Activated T-cell treated with anti-CD3 and anti-CD28 coated beads, Interleukin-2, amount 50 U/mL, for 4 hours (primary cell): ENCODE data around the gene KRTAP5-9. TPM values are rescaled to one million over a fixed set of nuclear protein-coding genes. Genes with fewer than 3 reads are reported as not detected.
A peak's percentile ranks its signal among the peaks of the same experiment; 100 is the strongest.
"Not testable (repeated sequence)": the region's sequence is repeated elsewhere in the genome, so short reads cannot be mapped to it uniquely, and the experiment has no call there.

ENCODE experiments used
- ATAC-seq, 2 donors: fragments of 200-7000 bp; cut with Tn5 transposase; one replicate each; pipeline ENCODE4 v1.10.0; 2021
- DNase-seq: peaks from one replicate; pipeline ENCODE4 v3.0.0-alpha.2; 2020
- H3K27me3 Mint-ChIP-seq: one replicate; pipeline ENCODE4 v1.8.0; 2021; ENCODE audit warnings: low read depth, mixed read lengths
- H3K36me3 Mint-ChIP-seq: one replicate; pipeline ENCODE4 v1.8.0; 2022; ENCODE audit warnings: mixed read lengths; ENCODE audit not compliant: insufficient read depth
- H3K4me1 Mint-ChIP-seq: one replicate; pipeline ENCODE4 v1.8.0; 2021; ENCODE audit warnings: low read depth, mixed read lengths
- H3K4me3 Mint-ChIP-seq: one replicate; pipeline ENCODE4 v1.8.0; 2021; ENCODE audit warnings: mild to moderate bottlenecking, moderate library complexity, mixed read lengths
- H3K9me3 Mint-ChIP-seq: one replicate; pipeline ENCODE4 v1.8.0; 2021; ENCODE audit warnings: mixed read lengths
- total RNA-seq, 3 donors: library from RNA; stranded (reverse); gene quantifications; one replicate each; pipeline ENCODE4 v1.2.1, GENCODE V29; 2021

Gene KRTAP5-9
- total RNA-seq, 3 donors from 2014 or later: not detected

- peaks cover 13% of the 10 kb centered on the region for H3K9me3 Mint-ChIP-seq
- H3K4me3 Mint-ChIP-seq, DNase-seq, H3K4me1 Mint-ChIP-seq, H3K36me3 Mint-ChIP-seq: not testable (repeated sequence)
- peaks cover 16% of the 10 kb centered on the region for H3K27me3 Mint-ChIP-seq
- peak in 1 of 2 donors; percentile 21 for ATAC-seq
Measured at GRCh38 chr11:71540521-71541304, 7.5 kb upstream of the KRTAP5-9 start.

DNA sequence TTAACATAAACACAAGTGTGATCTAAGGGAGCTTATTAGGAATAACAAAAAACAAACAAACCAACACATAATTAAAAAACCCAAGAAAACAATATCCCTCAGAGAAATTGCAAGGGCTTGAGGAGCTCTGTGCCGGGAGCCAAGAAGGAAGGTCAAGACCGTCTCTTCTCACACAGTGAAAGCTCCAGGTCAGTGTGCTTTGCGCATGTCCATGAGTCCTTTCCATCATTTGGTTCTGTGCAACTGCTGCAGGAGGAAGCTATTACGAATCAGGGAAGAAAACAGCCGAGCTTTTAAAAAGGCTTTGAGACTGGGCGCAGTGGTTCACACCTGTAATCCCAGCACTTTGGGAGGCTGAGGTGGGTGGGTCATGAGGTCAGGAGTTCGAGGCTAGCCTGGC is 5.8 kb upstream of the KRTAP5-9 start:
- DNase-seq (no peak), ATAC-seq (no peak)
- H3K4me3 Mint-ChIP-seq: no peak overlapping the region
- peaks cover 1% of the 10 kb centered on the region for H3K4me1 Mint-ChIP-seq
- H3K27me3 Mint-ChIP-seq: peaks cover 14% of the 10 kb centered on the region
- H3K9me3 Mint-ChIP-seq: peaks cover 13% of the 10 kb centered on the region
- H3K36me3 Mint-ChIP-seq: peaks cover 2% of the 10 kb centered on the region

DNA sequence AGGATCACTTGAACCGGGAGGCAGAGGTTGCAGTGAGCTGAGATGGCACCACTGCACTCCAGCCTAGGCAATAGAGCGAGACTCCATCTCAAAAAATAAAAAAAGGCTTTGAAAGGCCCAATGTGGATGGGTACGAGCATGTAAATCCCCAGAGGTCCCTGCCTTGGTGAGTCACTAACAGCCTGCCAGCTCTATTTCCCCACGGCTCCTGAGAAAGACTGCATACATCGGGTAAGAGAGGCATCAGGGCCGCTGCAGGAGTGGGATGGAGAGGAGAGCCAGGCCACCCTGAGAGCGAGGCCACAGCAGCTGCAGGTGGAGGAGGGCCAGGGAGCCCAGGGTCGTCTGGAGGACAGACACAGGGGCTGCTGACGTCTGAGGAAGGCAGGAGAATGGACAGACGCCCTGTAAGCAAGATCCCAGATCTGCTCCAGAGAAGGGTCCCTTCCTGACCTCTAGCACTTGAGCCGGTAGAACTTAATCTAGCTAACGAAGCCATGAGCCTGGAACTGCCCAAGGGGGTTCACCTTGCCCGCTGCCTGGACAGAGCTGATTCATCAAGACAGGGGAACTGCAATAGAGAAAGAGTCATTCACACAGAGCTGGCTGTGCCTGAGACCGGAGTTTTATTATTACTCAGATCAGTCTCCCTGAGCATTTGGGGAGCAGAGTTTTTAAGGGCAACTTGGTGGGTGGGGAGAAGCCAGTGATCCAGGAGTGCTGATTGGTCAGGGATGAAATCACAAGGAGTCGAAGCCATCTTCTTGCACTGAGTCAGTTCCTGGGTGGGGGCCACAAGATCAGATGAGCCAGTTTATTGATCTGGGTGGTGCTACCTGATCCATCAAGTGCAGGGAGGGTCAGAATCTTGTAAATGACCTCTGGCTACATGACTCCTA is 5.1 kb upstream of the KRTAP5-9 start:
- ATAC-seq: peak; percentile 25 to 53

GRCh38 chr11:71543866-71544265 is 4.4 kb upstream of the KRTAP5-9 start:
- H3K9me3 Mint-ChIP-seq: peaks cover 13% of the 10 kb centered on the region
- no peak for ATAC-seq
- H3K36me3 Mint-ChIP-seq: peaks cover 2% of the 10 kb centered on the region
- no peak for DNase-seq
- no peak overlapping the region for H3K4me3 Mint-ChIP-seq
- peaks cover 17% of the 10 kb centered on the region for H3K27me3 Mint-ChIP-seq
- H3K4me1 Mint-ChIP-seq: peaks cover 1% of the 10 kb centered on the region

More for the DNA sequence above, 5.1 kb upstream of the KRTAP5-9 start:
- H3K4me3 Mint-ChIP-seq: no peak overlapping the region
- peaks cover 13% of the 10 kb centered on the region for H3K9me3 Mint-ChIP-seq
- H3K27me3 Mint-ChIP-seq: peaks cover 17% of the 10 kb centered on the region
- no peak for DNase-seq
- H3K36me3 Mint-ChIP-seq: peaks cover 2% of the 10 kb centered on the region
- H3K4me1 Mint-ChIP-seq: peaks cover 1% of the 10 kb centered on the region

GRCh38 chr11:71544525-71545214 is 3.5 kb upstream of the KRTAP5-9 start:
- ATAC-seq: no peak
- Mint-ChIP-seq H3K36me3 (peaks cover 2% of the 10 kb centered on the region), H3K27me3 (peaks cover 12% of the 10 kb centered on the region), H3K4me1 (peaks cover 1% of the 10 kb centered on the region), H3K9me3 (peaks cover 13% of the 10 kb centered on the region), H3K4me3 (no peak overlapping the region)
- DNase-seq: no peak

GRCh38 chr11:71545405-71545966 is 2.7 kb upstream of the KRTAP5-9 start:
- H3K9me3 Mint-ChIP-seq: peaks cover 12% of the 10 kb centered on the region
- no peak for ATAC-seq
- DNase-seq: no peak
- peaks cover 13% of the 10 kb centered on the region for H3K27me3 Mint-ChIP-seq
- H3K4me1 Mint-ChIP-seq: peaks cover 1% of the 10 kb centered on the region
- no peak overlapping the region for H3K4me3 Mint-ChIP-seq
- peaks cover 2% of the 10 kb centered on the region for H3K36me3 Mint-ChIP-seq

DNA sequence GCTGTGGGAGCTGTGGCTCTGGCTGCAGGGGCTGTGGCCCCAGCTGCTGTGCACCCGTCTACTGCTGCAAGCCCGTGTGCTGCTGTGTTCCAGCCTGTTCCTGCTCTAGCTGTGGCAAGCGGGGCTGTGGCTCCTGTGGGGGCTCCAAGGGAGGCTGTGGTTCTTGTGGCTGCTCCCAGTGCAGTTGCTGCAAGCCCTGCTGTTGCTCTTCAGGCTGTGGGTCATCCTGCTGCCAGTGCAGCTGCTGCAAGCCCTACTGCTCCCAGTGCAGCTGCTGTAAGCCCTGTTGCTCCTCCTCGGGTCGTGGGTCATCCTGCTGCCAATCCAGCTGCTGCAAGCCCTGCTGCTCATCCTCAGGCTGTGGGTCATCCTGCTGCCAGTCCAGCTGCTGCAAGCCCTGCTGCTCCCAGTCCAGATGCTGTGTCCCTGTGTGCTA is 514 bp downstream of the KRTAP5-9 start:
- Mint-ChIP-seq H3K27me3 (peaks cover 10% of the 10 kb centered on the region), H3K4me1 (no peaks in the 10 kb centered on the region), H3K36me3 (no peaks in the 10 kb centered on the region), H3K4me3 (no peak overlapping the region), H3K9me3 (no peaks in the 10 kb centered on the region)
- DNase-seq (no peak), ATAC-seq (no peak)

DNA sequence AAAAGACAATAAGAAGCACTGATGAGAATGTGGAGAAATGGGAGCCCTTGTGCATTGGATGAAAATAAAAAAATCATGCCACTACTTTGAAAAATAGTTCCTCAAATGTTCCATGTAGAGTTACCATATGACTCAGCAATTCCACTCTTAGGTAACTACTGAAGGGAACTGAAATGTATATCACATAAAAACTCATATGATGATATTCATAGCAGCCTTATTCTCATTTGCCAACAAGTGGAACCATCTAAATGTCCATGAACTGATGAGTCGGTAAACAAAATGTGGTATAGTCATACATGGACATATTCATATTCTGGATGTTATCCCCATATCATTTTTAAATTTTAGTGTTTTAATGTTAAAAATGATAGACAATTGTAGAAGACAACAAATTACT is 3.5 kb downstream of the KRTAP5-9 start:
- Mint-ChIP-seq H3K27me3 (peaks cover 7% of the 10 kb centered on the region), H3K36me3 (no peaks in the 10 kb centered on the region), H3K4me1 (no peaks in the 10 kb centered on the region), H3K9me3 (no peaks in the 10 kb centered on the region), H3K4me3 (no peak overlapping the region)
- ATAC-seq (no peak), DNase-seq (no peak)

DNA sequence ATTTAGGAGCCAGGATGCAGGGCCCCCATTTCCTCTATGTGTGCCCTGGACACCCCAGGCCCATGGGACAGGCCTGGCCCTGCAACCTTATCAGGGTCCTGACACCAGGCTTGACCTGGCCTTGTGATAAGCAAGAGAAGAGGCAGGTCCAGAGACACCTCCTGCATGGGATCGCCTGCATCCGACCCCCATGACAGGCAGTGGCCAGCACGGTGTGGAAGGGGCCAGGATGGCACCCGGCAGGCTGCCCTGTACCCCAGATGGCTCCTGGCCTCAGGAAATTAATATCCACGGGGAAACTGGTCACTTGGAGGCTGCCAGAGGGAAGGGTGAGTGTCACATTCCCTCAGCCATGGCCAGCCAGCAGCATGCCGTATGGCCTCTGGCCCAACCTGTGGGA is 6.8 kb downstream of the KRTAP5-9 start:
- DNase-seq (no peak), ATAC-seq (no peak)
- no peak overlapping the region for H3K4me3 Mint-ChIP-seq
- H3K4me1 Mint-ChIP-seq: no peaks in the 10 kb centered on the region
- H3K27me3 Mint-ChIP-seq: peaks cover 10% of the 10 kb centered on the region
- no peaks in the 10 kb centered on the region for H3K9me3 Mint-ChIP-seq
- H3K36me3 Mint-ChIP-seq: no peaks in the 10 kb centered on the region

GRCh38 chr11:71555508-71555907 is 7.3 kb downstream of the KRTAP5-9 start:
- no peaks in the 10 kb centered on the region for H3K36me3 Mint-ChIP-seq
- no peak for DNase-seq
- ATAC-seq: no peak
- H3K9me3 Mint-ChIP-seq: no peaks in the 10 kb centered on the region
- H3K4me3 Mint-ChIP-seq: no peak overlapping the region
- no peaks in the 10 kb centered on the region for H3K4me1 Mint-ChIP-seq
- H3K27me3 Mint-ChIP-seq: peaks cover 8% of the 10 kb centered on the region

DNA sequence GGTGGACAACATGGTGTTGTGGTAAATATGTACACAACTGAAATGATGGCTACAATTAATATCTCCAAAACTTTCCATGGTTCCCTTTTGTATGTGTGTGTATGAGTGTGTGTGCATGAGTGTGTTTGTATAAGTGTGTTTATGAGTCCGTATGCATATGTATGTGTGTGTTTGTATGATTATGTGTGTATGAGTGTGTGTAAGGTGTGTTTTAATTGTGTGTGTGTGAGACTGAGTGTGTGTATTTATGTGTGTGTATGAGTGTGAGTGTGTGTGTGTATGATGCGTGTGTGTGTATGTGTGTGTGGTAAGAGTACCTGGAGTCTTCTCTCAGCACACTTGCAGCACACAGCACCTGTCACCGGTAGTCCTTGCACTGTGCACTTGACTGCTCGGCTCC is 7.8 kb downstream of the KRTAP5-9 start:
- ATAC-seq: no peak
- Mint-ChIP-seq H3K9me3 (no peaks in the 10 kb centered on the region), H3K36me3 (no peaks in the 10 kb centered on the region), H3K4me1 (no peaks in the 10 kb centered on the region), H3K4me3 (no peak overlapping the region), H3K27me3 (peaks cover 11% of the 10 kb centered on the region)
- DNase-seq: no peak

DNA sequence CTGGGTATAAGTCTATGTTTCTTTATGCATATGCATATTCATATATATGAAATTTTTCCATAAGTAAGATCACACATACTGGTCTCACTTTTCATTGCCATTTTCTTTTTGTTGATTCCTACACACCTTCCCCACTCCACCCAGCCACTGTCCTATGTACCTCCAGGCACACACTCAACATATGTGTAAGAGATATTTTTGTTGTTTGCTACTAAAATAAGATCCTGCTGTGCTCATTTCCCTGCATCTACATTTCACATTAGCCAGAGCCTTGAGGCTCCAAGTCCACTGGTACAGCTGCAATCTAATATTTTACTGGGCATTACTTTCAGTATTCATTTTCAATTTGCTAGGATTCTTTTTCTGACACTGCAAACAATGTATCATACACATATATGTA is 9.0 kb downstream of the KRTAP5-9 start:
- peaks cover 19% of the 10 kb centered on the region for H3K27me3 Mint-ChIP-seq
- no peak overlapping the region for H3K4me3 Mint-ChIP-seq
- H3K36me3 Mint-ChIP-seq: no peaks in the 10 kb centered on the region
- DNase-seq (no peak), ATAC-seq (no peak)
- H3K9me3 Mint-ChIP-seq: no peaks in the 10 kb centered on the region
- H3K4me1 Mint-ChIP-seq: no peaks in the 10 kb centered on the region

DNA sequence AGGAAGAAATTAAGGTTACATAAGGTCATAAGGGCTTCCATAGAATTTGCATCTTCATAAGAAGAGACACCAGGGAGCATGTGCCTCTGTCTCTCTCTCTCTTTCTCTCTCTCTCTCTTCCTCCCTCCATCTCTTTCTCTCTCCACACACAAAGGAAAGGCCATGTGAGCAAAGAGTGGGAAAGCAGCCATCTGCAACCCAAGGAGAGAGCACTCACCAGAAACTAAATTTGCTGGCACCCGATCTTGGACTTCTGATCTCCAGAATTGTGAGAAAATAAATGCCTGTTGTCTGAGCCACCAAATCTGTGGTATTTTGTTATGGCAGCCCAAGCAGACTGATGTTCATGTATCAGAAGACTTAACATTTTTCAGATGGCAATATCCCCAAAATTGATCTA is 10.8 kb downstream of the KRTAP5-9 start:
- ATAC-seq: no peak
- Mint-ChIP-seq H3K4me1 (no peaks in the 10 kb centered on the region), H3K36me3 (no peaks in the 10 kb centered on the region), H3K27me3 (peaks cover 30% of the 10 kb centered on the region), H3K4me3 (no peak overlapping the region), H3K9me3 (no peaks in the 10 kb centered on the region)
- no peak for DNase-seq

- DNase-seq (no peak), ATAC-seq (no peak)
- H3K36me3 Mint-ChIP-seq: no peaks in the 10 kb centered on the region
- no peaks in the 10 kb centered on the region for H3K9me3 Mint-ChIP-seq
- no peak overlapping the region for H3K4me3 Mint-ChIP-seq
- no peaks in the 10 kb centered on the region for H3K4me1 Mint-ChIP-seq
- H3K27me3 Mint-ChIP-seq: peaks cover 49% of the 10 kb centered on the region
Measured at GRCh38 chr11:71562120-71562519, 13.9 kb downstream of the KRTAP5-9 start.
